GM12878 (cell line): ENCODE results near the gene ZDHHC5. TPM values are rescaled to one million over a fixed set of nuclear protein-coding genes. Genes with fewer than 3 reads are reported as not detected.

Source experiments
- ATAC-seq: fragments of 200-7000 bp; cut with Tn5 transposase; 3 replicates; pipeline ENCODE4 v1.9.1; 2020; ENCODE audit warnings: mild to moderate bottlenecking, moderate library complexity
- BruUV-seq: library from RNA; stranded (reverse); fragments of 400-500 nt; replicated peaks from 2 replicates; lab custom pipeline; 2021; lab: Mats Ljungman, UMichigan
- CTCF ChIA-PET: fragments of 300-600 bp; sonication (Branson Sonifier 250); formaldehyde crosslinking; extraction: SDS; loops from one replicate; lab custom pipeline; 2021; ENCODE audit warnings: inconsistent platforms; lab: Yijun Ruan, JAX
- POLR2A ChIA-PET: fragments of 350-600 bp; formaldehyde crosslinking; extraction: SDS; loops from one replicate; lab custom pipeline; 2021; ENCODE audit warnings: inconsistent platforms; lab: Charles Lee
- RAD21 ChIA-PET: fragments of 300-600 bp; sonication (Branson Sonifier 250); formaldehyde crosslinking; loops from one replicate; lab custom pipeline; 2023; ENCODE audit warnings: antibody characterized with exemption; ENCODE audit not compliant: unreplicated experiment; lab: Charles Lee
- SMC1A ChIA-PET: fragments of 300-600 bp; sonication (Branson Sonifier 250); formaldehyde crosslinking; loops from one replicate; lab custom pipeline; 2023; ENCODE audit not compliant: unreplicated experiment, uncharacterized antibody; lab: Charles Lee
- DNase-seq: peaks from one replicate; pipeline ENCODE4 v3.0.0-alpha.2; 2011; ENCODE audit warnings: low read depth, low spot score
- FAIRE-seq: peaks from 3 replicates; lab custom pipeline; 2011; peaks lifted over from hg19 to GRCh38; lab: Jason Lieb, UNC
- H2AFZ ChIP-seq: 2 replicates; pipeline ENCODE4 v1.6.0; 2011; ENCODE audit warnings: low read depth, low read length, control low read depth; ENCODE audit not compliant: control insufficient read depth
- H3K27ac ChIP-seq: 2 replicates; pipeline ENCODE4 v1.5.1; 2011; ENCODE audit warnings: control low read depth; ENCODE audit not compliant: control insufficient read depth, insufficient read depth
- H3K27me3 ChIP-seq, 2 experiments: replicated peaks in 1 of 2; 2 replicates each; pipeline versions ENCODE4 v1.6.0 to v1.6.1; 2011; ENCODE audit warnings: low read length in 1 of 2; ENCODE audit not compliant: control insufficient read depth in 2 of 2, insufficient read depth in 2 of 2
- H3K36me3 ChIP-seq, 2 experiments: 2 replicates each; pipeline ENCODE4 v1.5.1; 2011; ENCODE audit warnings: low read length in 1 of 2; ENCODE audit not compliant: control insufficient read depth in 2 of 2, insufficient read depth in 2 of 2
- H3K4me1 ChIP-seq: 2 replicates; pipeline ENCODE4 v1.6.1; 2011; ENCODE audit warnings: mild to moderate bottlenecking, low read length, moderate library complexity, mixed read lengths; ENCODE audit not compliant: control insufficient read depth, insufficient read depth
- H3K4me2 ChIP-seq: 2 replicates; pipeline ENCODE4 v1.6.0; 2011; ENCODE audit warnings: control low read depth; ENCODE audit not compliant: control insufficient read depth, insufficient read depth
- H3K4me3 ChIP-seq: fragments of 200-600 bp; sonication (generic); 2 replicates; pipeline ENCODE4 v1.5.1; 2016
- H3K79me2 ChIP-seq: 2 replicates; pipeline ENCODE4 v1.6.0; 2011; ENCODE audit warnings: low read length; ENCODE audit not compliant: control insufficient read depth, insufficient read depth
- H3K9ac ChIP-seq: 2 replicates; pipeline ENCODE4 v1.8.0; 2011; ENCODE audit warnings: low read length, control low read depth, mixed read lengths; ENCODE audit not compliant: control insufficient read depth, insufficient read depth
- H3K9me3 ChIP-seq: replicated peaks from 3 replicates; pipeline ENCODE4 v1.5.1; 2011; ENCODE audit warnings: mild to moderate bottlenecking, low read length; ENCODE audit not compliant: control insufficient read depth, insufficient read depth
- H4K20me1 ChIP-seq: 2 replicates; pipeline ENCODE4 v1.6.0; 2011; ENCODE audit not compliant: control insufficient read depth, insufficient read depth
- ATF7 ChIP-seq: fragments of 450-650 bp; IDR thresholded peaks from 2 replicates; pipeline ENCODE4 v1.6.1; 2016; ENCODE audit warnings: low read depth, mild to moderate bottlenecking
- CHD1 ChIP-seq: IDR thresholded peaks from 2 replicates; pipeline ENCODE4 v1.6.1; 2012; ENCODE audit warnings: low read depth, low read length, improper control_type of control experiment
- CREB1 ChIP-seq: IDR thresholded peaks from 2 replicates; pipeline ENCODE4 v1.6.1; 2012; ENCODE audit warnings: low read depth, mild to moderate bottlenecking, inconsistent platforms
- CREM ChIP-seq: IDR thresholded peaks from 2 replicates; pipeline ENCODE4 v1.6.1; 2014; ENCODE audit warnings: antibody characterized with exemption, low read depth
- EGR1 ChIP-seq, 2 experiments: IDR thresholded peaks; 1 replicate in 1 of 2; 2 replicates in 1 of 2; pipeline ENCODE4 v1.6.1; 2011 to 2012; ENCODE audit warnings: low read depth in 2 of 2, low read length in 2 of 2, borderline replicate concordance in 1 of 2, mild to moderate bottlenecking in 1 of 2, moderate library complexity in 1 of 2
- ESRRA ChIP-seq: IDR thresholded peaks from 2 replicates; pipeline ENCODE4 v1.6.1; 2012; ENCODE audit warnings: mild to moderate bottlenecking, low read length, improper control_type of control experiment
- GATAD2B ChIP-seq: fragments of 450-650 bp; conservative IDR thresholded peaks from 2 replicates; pipeline ENCODE4 v1.6.1; 2017; ENCODE audit warnings: low read depth, mild to moderate bottlenecking, moderate library complexity
- MEF2B ChIP-seq: fragments of 450-650 bp; IDR thresholded peaks from 2 replicates; pipeline ENCODE4 v1.6.1; 2018; ENCODE audit warnings: mild to moderate bottlenecking, moderate library complexity; ENCODE audit not compliant: partially characterized antibody, poor library complexity, severe bottlenecking
- NFIC ChIP-seq: IDR thresholded peaks from 2 replicates; pipeline ENCODE4 v1.6.1; 2012; ENCODE audit warnings: low read depth, mild to moderate bottlenecking, inconsistent platforms, low read length, moderate library complexity
- NR2C2 ChIP-seq: IDR thresholded peaks from 2 replicates; pipeline ENCODE4 v1.6.1; 2011; ENCODE audit warnings: borderline replicate concordance, low read depth; ENCODE audit not compliant: control insufficient read depth, insufficient read length
- PAX5 ChIP-seq: IDR thresholded peaks from 2 replicates; pipeline ENCODE4 v1.6.1; 2011; ENCODE audit warnings: low read depth, low read length, borderline replicate concordance
- PML ChIP-seq: IDR thresholded peaks from 2 replicates; pipeline ENCODE4 v1.6.1; 2012; ENCODE audit warnings: low read length, inconsistent platforms
- POLR2AphosphoS2 ChIP-seq: IDR thresholded peaks from 2 replicates; pipeline ENCODE4 v1.6.1; 2011; ENCODE audit warnings: low read depth, mild to moderate bottlenecking, low read length, improper control_type of control experiment, moderate library complexity
- RAD21 ChIP-seq: IDR thresholded peaks from 2 replicates; pipeline ENCODE4 v1.6.1; 2011; ENCODE audit warnings: mild to moderate bottlenecking, low read depth, low read length, moderate library complexity; ENCODE audit not compliant: insufficient read depth
- SMARCA5 ChIP-seq: fragments of 450-650 bp; IDR thresholded peaks from 2 replicates; pipeline ENCODE4 v1.6.1; 2017; ENCODE audit warnings: mild to moderate bottlenecking
- STAT1 ChIP-seq: fragments of 450-650 bp; conservative IDR thresholded peaks from 2 replicates; pipeline ENCODE4 v1.6.1; 2014; ENCODE audit warnings: antibody characterized with exemption, mild to moderate bottlenecking
- ZBED1 ChIP-seq: IDR thresholded peaks from 2 replicates; pipeline ENCODE4 v1.6.1; 2016; ENCODE audit warnings: borderline replicate concordance
- ZNF384 ChIP-seq: IDR thresholded peaks from 2 replicates; pipeline ENCODE4 v1.6.1; 2012; ENCODE audit warnings: low read depth, mild to moderate bottlenecking, low read length, improper control_type of control experiment, borderline replicate concordance
- WGBS: methylation state at CpG from one replicate; pipeline ENCODE4 v1.1.6; 2016; ENCODE audit warnings: low lambda C conversion rate; ENCODE audit not compliant: insufficient replicate concordance, insufficient coverage; ENCODE audit errors: missing lambda C conversion rate; 5-methylcytosine and 5-hydroxymethylcytosine counted together
- in situ Hi-C: fragments of 300-500 bp; cut with MboI; formaldehyde crosslinking; loops from 9 replicates; pipeline ENCODE4 v1.14.3; 2018; ENCODE audit warnings: mixed read lengths
- intact Hi-C: fragments of 100-400 bp; cut with micrococcal nuclease; formaldehyde crosslinking; loops from one replicate; pipeline ENCODE4 v1.14.2; 2022; ENCODE audit not compliant: unreplicated experiment
- polyA plus RNA-seq, 11 experiments: library from polyadenylated mRNA; depleted of rRNA in 4 of 11; unstranded in 6 of 11; stranded (reverse) in 5 of 11; fragments of >200 nt; fragmentation: Nextera tagmentation in 4 of 11; fragmentation: Illumina TruSeq in 1 of 11; extraction: Ambion mirVana in 4 of 11; extraction: Trizol in 1 of 11; gene quantifications; 1 replicate in 1 of 11; 2 replicates in 10 of 11; pipeline versions ENCODE4 v1.2.1 to v1.2.3, GENCODE V29; 2011 to 2016; ENCODE audit warnings: inconsistent platforms in 2 of 11, missing spikeins in 2 of 11, low read depth in 1 of 11
- total RNA-seq, 4 experiments: library from RNA; depleted of rRNA in 3 of 4; stranded (reverse); fragments of >200 nt in 3 of 4; fragmentation: Illumina TruSeq in 1 of 4; extraction: Trizol in 1 of 4; gene quantifications; 2 replicates each; pipeline versions ENCODE4 v1.2.1 to v1.2.3, GENCODE V29; 2013 to 2021
- TF ChIP-seq, protein P1 (sequence below), 3 experiments: IDR thresholded peaks in 2 of 3; conservative IDR thresholded peaks in 1 of 3; 2 replicates each; pipeline ENCODE4 v1.5.1; 2011; ENCODE audit warnings: low read depth in 3 of 3, low read length in 3 of 3, mild to moderate bottlenecking in 3 of 3, control low read depth in 2 of 3, moderate library complexity in 2 of 3, inconsistent platforms in 1 of 3, mixed read lengths in 1 of 3; ENCODE audit not compliant: control insufficient read depth in 2 of 3, insufficient read depth in 1 of 3; ENCODE audit errors: extremely low read depth in 1 of 3

Gene ZDHHC5
- total and polyA plus RNA-seq, 10 of the 15 experiments (the other 5 are each of a cell fraction or from before 2014, with no cell fraction given), result 3.9 to 61.3 (median 37.6) TPM

DNA sequence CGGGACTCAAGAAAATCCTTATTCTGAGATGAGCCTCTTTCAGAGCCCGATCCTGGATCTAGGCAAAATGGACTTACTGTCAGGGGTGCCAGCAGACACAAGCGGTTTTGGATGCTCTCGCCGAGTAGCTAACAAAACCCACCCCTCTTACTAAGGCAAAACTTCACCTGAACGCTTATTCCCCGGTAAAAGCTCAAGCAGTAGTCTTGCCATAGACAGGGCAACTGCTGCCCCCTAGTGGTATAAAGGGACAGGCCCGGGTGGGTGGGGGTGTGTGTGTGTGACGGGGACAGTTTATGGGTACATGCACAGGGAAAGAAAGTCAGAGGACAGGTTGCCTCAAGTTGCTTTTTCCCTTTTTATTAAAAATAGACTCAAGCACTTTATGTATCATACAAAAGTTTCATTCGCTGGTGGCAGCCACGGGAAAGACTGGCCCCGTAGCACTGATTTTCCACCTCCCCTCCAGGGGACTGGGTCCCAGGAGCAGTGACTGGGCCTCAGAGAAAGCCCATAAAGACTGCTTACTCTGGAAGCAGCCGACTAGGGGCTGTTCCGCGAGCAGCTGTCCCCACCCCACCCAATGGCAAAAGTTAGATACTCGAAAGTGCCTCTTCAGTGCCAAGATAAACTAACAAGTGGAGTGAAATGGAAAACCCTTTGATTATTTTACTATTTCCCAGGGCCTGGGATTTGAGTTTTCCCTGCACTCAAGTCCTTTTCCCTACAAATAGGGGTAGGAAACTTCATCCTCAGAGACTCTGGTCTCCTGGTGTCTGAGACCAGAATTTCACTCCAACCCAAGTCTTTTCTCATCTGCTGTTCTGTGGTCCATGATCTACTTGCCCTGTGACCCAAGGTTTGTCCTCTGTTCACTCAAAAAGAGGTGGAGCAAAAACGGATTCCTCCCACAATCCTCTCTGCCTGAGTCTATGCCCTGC, 22.9 kb upstream of the ZDHHC5 start:
- Histone ChIP-seq H3K79me2 (no peaks in the 10 kb centered on the region), H3K4me1 (peaks cover 12% of the 10 kb centered on the region), H3K9me3 (no peaks in the 10 kb centered on the region), H3K9ac (no peak overlapping the region), H3K4me2 (no peak overlapping the region), H2AFZ (no peak overlapping the region), H3K27ac (no peak overlapping the region), H3K27me3 (peaks cover 10 to 17% of the 10 kb centered on the region in 2 experiments), H4K20me1 (no peaks in the 10 kb centered on the region), H3K4me3 (no peak overlapping the region), H3K36me3 (no peaks in the 10 kb centered on the region)
- 18% methylated on average over 17 of the region's 17 CpGs for WGBS
- in situ Hi-C loops, result loop anchor here (5.0 kb wide), 3 partner anchors 78 to 298 kb away; partner anchors contain the start of gene UBE2L6
- DNase-seq (no peak), FAIRE-seq (no peak), ATAC-seq (peak; percentile 85)
- intact Hi-C loops, result loop anchor here (2.0 kb wide), 1 partner anchor 152 kb away; no protein-coding TSS in a partner anchor
- CTCF ChIA-PET, result interaction anchor here (0.6 to 13.9 kb wide), 44 partner anchors 10 to 302 kb away, joined by 3 to 319 read pairs (median 4); partner anchors contain the start of genes CLP1, MED19, RTN4RL2 and TIMM10
- RAD21 ChIA-PET, result interaction anchor here (0.6 to 3.2 kb wide), 13 partner anchors 11 to 299 kb away, joined by 3 to 34 read pairs (median 4); partner anchors contain the start of genes SLC43A1 and UBE2L6
- POLR2A ChIA-PET, result interaction anchor here (0.5 to 1.4 kb wide), 4 partner anchors 11 to 118 kb away, joined by 3 to 8 read pairs (median 5); partner anchors contain the start of gene UBE2L6
- BruUV-seq, result no TSS peak
- SMC1A ChIA-PET, result interaction anchor here (0.7 to 5.8 kb wide), 18 partner anchors 10 to 302 kb away, joined by 3 to 45 read pairs (median 5); partner anchors contain the start of genes CLP1 and UBE2L6
- TF ChIP-seq ESRRA (no peak), CREM (0 out of 2 replicates have a peak, but pooled peaks have one; percentile 20), SMARCA5 (peak; percentile 23; the same call in 1 of the 2 replicates), PML (0 out of 2 replicates have a peak, but pooled peaks have one; percentile 4), ZBED1 (no peak), ZNF384 (no peak), POLR2AphosphoS2 (no peak), RAD21 (peak; percentile 93), EGR1 (IDR thresholded peaks at IDR 0.05; ENCODE audit: borderline replicate concordance in 1 of 2, low read depth in 2 of 2, low read length in 2 of 2) (peak in 1 of 2 experiments; percentile 50; a peak in 1 of 3 replicates), NR2C2 (no peak), ATF7 (no peak), NFIC (no peak), CHD1 (no peak), GATAD2B (no peak), PAX5 (no peak), MEF2B (no peak), CREB1 (peak; percentile 49; the same call in 1 of the 2 replicates), STAT1 (no peak)
- TF ChIP-seq, protein P1, sequence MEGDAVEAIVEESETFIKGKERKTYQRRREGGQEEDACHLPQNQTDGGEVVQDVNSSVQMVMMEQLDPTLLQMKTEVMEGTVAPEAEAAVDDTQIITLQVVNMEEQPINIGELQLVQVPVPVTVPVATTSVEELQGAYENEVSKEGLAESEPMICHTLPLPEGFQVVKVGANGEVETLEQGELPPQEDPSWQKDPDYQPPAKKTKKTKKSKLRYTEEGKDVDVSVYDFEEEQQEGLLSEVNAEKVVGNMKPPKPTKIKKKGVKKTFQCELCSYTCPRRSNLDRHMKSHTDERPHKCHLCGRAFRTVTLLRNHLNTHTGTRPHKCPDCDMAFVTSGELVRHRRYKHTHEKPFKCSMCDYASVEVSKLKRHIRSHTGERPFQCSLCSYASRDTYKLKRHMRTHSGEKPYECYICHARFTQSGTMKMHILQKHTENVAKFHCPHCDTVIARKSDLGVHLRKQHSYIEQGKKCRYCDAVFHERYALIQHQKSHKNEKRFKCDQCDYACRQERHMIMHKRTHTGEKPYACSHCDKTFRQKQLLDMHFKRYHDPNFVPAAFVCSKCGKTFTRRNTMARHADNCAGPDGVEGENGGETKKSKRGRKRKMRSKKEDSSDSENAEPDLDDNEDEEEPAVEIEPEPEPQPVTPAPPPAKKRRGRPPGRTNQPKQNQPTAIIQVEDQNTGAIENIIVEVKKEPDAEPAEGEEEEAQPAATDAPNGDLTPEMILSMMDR (IDR thresholded peaks at IDR 0.05 in 2 of 3, conservative IDR thresholded peaks at IDR 0.05 in 1 of 3; ENCODE audit: control insufficient read depth in 2 of 3, extremely low read depth in 1 of 3, insufficient read depth in 1 of 3, low read depth in 3 of 3, low read length in 3 of 3), result peak; percentile 73 to 85 (median 85)
